NCI-H2227 (cell line): Measurements from ENCODE around the gene BMP6.
"Not testable (repeated sequence)": the region's sequence is repeated elsewhere in the genome, so short reads cannot be mapped to it uniquely, and the experiment has no call there.

Experiments
- DNase-seq: peaks from one replicate; lab custom pipeline; 2025; ENCODE audit not compliant: unreplicated experiment; lab: John Stamatoyannopoulos, UW

The BMP6 gene

DNA sequence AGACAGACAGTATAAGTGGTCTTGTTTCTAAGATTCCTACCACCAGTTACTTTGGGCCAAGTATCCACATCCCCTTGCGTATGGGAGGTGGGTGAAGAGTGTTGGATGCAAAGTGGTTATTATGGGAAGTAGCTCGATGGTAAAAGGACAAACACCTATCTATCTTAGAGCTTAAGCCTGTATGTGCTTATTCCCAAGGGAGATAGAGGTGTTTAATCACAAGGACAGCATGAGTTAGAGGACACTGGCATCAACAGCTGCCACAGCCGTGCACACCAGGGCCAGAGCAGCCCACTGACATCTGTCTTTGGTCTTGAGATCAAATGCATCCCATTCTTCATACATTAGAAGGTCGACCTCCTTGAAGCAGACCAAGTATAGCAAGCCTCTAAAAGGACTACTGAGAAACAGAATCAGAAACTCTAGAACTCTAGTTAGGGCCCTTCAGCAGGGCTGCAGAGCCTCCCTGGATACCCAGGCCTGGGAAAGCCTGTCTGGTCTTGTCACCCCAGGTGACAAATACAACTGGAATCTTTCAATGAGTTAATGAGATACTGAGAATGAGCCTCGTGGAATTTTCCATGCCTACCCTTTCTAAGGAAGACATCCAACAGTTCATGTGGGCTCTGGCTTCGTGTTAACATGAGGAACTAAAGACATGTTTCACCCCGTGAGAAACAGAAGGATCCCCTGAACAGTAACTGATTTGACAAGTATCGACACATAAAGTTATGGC is 156.0 kb downstream of the BMP6 start:
- no peak for DNase-seq

DNA sequence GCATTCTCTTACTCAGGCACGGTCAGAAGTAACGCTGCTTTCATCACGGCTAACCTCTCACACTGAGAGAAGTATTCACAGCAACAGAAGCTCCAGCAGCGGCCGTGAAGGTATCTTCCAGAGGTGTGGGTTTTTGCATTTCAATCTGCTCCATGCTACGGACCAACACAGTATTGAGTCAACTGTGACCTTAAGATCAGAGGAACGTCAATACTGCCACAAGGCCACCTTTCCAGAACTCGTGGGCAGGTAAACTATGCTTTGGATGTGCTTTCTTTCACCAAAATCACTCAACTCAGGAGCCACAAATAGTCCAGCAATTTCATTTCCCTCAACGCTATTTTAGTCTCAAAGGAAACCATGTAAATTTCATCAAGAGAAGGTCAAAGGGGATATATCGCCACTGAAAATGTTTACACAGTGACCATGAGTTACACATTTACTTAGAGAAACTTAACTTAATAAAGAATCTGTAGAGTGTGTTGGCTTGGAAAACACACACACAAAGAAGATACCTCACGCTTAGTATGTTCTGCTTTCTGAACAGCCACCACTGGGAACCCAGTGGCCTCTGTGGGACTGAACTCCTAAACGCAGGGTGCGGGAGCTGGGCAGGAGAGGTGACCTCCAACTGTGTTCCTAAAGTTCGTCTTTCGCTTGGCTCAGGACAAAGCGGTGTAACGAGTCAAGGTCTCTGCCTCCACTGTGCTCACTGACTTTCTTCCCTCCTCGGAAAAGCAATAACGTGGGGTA is 156.8 kb downstream of the BMP6 start:
- no peak for DNase-seq

GRCh38 chr6:7883381-7883780 is 157.5 kb downstream of the BMP6 start:
- DNase-seq = no peak

GRCh38 chr6:7886132-7886531 is 160.2 kb downstream of the BMP6 start:
- DNase-seq = no peak

DNA sequence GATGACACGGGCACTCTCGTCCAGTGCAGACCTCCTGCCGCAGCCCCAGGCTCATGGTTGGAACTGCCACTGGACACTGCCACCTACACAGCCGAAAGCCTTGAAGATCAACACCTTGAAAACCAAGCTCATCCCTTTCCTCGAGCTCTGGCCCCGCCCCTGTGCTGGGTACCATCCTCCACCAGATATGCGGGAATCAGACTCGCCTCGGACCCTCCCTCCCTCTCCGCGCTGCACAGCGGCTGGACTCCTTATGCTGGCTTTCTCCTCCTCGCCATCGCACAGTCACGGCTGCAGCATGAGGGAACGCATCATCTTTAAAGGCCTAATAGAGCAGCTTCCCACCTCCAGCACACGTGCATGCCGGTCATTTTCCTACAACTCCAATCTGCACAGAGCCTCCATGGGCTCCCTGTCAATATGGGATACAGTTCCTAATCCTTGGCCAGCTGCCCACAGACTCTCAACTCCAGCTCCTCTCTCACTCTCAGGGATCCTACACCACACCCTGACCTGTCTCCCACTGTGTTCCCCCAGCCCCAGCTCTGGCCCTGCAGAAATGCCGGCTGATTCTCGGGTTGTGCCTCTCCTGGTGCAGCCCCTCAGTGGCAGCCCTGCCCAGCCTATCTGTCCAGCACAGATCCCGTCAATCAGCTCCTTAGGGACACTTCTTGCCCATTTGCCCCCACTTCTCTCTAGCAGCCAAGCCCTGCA is 161.5 kb downstream of the BMP6 start:
- DNase-seq = peak; percentile 21

DNA sequence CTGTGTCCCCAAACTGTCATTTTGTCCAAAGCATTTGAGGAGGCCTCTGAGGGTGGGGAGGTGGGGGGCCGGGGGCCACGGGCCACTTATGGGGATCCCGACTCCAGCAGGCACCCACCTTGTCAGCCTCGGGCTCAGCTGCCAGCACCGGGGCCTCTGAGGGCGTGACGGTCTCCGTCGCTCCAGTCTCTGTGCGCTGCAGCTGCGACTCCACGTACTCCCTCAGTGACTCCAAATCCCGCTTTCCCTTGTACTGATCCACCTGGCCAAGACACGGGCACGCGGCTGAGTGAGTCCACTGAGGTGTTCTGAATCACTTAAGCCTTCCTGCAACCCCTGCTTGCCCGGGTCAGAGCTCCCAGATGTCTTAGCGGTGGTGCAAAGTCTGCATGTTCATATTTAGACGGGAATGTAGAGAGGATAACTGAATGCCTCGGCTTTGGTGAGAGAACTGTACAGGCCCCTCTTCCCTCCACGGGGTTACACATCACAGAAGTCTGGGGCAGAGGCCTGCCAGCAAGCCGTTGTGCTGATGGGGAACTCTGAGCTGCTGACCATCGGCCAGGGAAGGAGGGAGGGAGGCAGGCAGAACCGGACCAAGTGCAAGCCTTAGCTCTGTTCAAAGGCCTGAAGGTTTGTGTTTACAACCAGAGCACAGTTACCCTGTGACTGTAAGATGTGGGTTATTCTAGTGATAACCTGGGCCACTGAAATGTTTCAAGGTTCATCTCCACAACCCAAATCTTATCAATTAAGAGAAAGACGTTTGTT is 162.9 kb downstream of the BMP6 start:
- no peak for DNase-seq

DNA sequence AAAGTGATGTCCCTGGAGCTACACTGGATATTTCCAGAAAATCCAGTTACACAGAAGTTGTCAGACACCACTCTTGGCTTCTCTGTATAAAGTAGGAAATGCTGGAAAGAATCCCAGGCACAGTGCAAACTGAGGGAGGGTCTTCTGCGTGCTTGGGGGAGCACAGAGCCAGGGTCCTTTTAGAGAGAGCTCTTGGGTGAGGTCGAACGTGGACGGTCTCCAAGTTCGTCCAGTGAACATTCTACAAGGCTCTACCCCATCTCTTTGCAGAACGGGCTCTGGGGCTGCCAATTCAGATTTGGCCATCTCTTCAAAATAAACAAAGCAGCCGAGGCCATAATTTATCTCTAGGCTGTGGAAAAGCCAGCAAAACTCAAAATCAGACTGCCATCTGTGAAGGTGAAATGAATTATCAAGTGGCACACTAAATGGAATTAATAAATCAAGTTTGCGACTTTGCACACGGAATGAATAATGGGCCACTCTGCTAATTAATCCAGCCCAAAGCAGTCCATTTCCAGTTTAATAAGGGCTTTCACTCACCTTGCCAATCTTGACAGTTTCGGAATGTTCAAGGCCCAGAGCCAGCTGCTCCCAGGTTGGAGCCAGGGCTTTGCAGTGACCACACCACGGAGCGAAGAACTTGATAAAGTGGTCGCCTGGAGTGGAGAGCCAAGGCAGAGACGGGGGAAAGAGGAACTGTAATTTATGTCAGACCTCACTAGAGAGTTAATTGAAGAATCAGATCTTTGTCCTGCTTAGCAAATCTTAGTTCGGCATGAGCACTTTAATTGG is 165.4 kb downstream of the BMP6 start:
- DNase-seq = no peak

DNA sequence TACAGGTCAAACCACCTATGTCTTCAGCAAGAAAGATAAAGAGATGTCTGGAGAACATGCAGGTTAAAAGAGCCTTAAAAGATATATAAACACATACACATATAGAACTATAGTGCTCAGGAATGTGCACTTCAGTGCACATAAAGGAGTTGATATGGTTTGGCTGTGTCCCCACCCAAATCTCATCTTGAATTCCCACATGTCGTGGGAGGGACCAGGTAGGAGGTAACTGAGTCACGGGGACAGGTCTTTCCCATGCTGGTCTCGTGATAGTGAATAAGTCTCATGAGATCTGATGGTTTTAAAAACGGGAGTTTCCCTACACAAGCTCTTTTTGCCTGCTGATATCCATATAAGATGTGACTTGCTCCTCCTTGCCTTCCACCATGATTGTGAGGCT is 166.5 kb downstream of the BMP6 start:
- not testable (repeated sequence) for DNase-seq

DNA sequence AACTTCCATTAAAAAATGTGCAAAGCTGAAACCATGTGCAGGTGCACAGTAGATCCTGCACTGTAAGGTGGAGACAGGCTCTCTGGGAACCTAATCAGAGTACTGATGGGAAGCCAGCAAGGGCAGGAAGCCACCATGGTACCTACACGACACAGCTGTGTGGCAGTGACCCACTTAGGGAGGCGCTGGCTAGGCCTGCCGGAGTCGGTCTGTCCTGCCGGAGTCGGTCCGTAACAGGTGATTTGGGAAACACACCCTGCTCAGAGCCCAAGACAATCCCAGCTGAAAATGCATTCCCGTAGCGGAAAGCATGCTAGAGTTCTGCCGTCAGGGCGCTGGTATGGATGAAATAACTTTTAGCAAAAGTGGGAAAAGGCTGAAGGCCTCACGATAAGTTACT is 167.4 kb downstream of the BMP6 start:
- DNase-seq = no peak

- no peak for DNase-seq
Observed at GRCh38 chr6:7894262-7895124, 168.6 kb downstream of the BMP6 start.

- no peak for DNase-seq
Observed at GRCh38 chr6:7895125-7895423, 169.2 kb downstream of the BMP6 start.

- no peak for DNase-seq
Observed at GRCh38 chr6:7896465-7896987, 170.6 kb downstream of the BMP6 start.

GRCh38 chr6:7897461-7898192 is 171.7 kb downstream of the BMP6 start:
- no peak for DNase-seq

DNA sequence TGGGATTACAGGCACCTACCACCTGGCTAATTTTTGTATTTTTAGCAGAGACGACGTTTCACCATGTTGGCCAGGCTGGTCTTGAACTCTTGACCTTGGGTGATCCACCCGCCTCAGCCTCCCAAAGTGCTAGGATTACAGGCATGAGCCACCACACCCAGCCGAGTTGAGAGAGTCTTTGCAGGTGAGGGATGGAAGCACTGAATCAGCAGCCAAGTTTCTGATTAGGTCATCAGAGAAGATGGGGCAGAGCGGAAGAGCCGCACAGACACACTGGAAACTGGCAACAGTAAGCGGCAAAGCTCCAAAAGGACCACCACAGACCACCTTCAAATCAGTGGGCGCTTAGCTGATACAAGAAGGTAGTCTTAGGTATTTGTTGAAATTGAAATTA is 172.3 kb downstream of the BMP6 start:
- DNase-seq = not testable (repeated sequence)

DNA sequence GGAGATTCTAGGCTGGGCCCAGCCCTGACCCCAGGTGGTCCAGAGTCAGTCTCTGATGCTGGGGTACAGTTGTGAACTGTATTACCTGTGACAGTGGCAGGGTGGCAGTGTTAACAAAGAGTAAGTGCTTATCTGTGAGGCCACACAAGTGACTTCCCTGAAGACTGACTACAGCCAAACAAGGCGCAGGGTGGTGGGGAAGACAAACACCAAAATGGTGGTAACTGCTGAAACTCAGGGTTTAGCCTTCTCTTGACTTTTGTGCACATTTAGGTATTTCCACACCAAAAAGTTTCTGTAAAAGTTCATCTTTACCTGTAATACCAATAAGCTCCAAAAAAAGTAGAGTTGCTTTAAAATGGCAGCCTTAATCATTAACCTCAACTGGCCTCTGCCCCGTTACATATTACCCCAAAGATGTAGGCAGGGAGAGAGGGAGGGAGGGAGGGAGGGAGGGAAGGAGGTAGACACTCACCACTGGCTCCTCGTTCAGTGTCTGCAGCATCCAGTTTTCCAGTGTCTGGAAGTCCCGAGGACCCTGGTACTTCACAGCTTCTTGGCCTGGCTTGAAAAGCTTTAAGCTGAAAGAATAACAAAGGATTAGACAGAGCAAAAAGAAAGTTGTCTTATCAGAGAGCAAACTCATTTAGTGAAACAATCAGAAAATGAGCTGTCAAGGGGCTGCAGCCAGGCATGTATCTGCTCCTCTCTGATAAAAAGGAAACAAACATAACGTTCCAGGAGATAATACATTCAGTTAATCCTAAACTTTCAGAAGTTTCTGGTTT is 173.4 kb downstream of the BMP6 start:
- peak; percentile 27 for DNase-seq

GRCh38 chr6:7899889-7900213 is 174.0 kb downstream of the BMP6 start:
- no peak for DNase-seq

GRCh38 chr6:7900621-7901020 is 174.7 kb downstream of the BMP6 start:
- no peak for DNase-seq

DNA sequence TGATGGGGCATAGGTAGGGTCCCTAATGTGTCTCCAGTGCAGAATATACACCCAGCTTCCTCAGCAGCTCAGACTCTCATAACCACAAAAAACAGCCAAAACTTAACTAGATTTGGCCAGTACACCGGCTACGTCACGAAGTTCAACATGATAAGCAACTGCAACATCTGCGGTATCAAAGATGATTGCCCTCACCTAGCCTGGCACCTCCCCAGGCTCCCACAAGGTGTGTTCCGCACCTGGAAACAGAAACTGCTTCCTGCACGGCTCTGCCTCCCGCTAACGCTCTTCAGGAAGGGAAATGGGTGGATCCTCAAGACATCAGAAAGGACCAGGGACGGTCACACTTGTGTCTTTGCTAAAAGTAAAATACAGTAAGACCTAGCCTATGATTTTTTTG is 175.2 kb downstream of the BMP6 start:
- DNase-seq = no peak
